HG03025 (cell line): Measurements from ENCODE around the gene RMRP.

ENCODE experiments used
- ATAC-seq: cut with Tn5 transposase; IDR thresholded peaks from one replicate; pipeline ENCODE4 v1.9.1; 2021; ENCODE audit warnings: mild to moderate bottlenecking, moderate library complexity; ENCODE audit not compliant: unreplicated experiment, low FRiP score

The RMRP gene

DNA sequence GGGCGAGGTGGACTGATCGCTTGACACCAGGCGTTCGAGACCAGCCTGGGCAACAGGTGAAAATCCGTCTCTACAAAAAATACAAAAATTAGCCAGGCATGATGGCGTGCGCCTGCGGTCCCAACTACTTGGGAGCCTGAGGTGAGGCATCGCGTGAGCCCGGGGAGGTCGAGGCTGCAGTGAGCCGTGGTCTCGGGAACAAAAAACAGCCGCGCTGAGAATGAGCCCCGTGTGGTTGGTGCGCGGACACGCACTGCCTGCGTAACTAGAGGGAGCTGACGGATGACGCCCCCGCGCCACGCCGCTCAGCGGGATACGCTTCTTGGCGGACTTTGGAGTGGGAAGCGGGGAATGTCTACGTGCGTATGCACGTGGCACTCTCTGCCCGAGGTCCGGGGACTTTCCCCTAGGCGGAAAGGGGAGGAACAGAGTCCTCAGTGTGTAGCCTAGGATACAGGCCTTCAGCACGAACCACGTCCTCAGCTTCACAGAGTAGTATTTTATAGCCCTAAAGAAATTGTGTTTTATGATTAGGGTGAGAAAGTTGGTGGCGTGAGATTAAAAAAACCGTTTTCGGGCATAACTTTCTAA lies at the start of gene RMRP:
TSS of gene RMRP (minus strand) at position 474 of the 591 bp plus-strand sequence.
- peak; percentile 80 for ATAC-seq

DNA sequence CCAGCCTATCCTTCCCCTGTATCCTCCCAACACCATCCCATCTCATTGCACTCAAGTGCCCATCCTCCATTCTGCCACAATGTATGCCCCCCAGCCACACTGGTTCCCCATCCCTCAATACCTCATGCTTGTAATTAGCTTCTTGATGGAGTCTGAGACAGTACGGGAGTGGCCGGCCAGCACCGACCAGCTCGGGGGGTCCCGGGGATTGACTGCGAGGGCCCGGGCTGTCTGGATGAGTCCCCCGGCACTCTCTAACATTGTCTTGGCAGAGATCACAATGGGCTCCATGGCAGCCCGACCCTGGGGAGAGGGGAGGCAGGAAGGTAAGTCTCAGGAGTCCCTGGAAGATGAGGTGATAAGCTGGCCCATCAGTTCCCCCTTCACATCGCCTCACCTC lies 49.1 kb upstream of the RMRP start:
- ATAC-seq, result no peak

DNA sequence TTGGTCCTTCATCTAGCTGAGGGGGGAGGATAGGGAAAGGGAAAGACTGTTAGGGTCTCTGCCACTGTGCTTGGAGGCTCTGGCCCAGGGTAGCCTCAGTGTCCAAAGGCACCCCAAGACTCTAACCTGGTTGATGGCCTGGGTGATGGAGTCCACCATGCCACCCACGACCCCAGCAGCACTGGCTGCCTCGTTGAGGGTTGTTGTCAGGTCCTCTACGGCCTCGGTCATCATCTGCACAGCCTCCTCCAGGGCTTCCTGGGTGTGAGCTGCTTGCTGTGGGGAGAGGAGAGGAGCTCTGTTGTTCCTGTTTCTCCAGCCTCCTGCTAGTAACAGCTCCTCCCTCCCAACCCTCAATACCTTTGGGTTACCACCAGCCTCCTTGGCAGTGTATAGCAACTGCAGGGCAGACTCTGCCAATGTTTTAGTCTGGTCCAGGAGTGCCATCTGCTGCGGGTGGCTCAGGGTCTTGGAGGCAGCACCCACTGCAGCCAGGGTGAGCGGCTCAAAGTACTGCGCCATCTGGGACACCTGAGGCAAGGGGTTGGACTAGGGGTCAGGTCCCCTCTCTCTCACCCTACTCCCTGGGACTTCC lies 48.1 kb upstream of the RMRP start:
- no peak for ATAC-seq

DNA sequence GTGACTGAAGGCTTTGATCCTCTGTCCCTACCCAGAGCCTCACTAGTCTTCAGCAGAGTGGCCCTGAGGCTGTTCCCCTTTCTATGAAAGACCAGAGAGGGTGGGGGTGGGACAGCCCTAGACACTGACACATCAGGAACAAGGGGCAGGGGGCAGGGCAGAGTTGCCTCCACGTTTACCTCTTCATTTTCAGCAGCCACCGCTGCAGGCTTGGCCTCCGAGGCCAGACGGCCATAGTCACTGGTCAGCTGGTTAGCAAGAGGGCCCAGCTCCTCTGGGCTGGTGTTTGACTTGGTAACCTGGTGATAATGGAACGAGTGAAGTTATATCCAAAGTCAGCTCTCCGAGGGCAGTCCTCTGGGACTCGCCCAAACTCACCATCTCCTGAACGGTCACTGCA lies 47.6 kb upstream of the RMRP start:
- no peak for ATAC-seq

- no peak for ATAC-seq
Observed at GRCh38 chr9:35703906-35704672, 46.3 kb upstream of the RMRP start.

DNA sequence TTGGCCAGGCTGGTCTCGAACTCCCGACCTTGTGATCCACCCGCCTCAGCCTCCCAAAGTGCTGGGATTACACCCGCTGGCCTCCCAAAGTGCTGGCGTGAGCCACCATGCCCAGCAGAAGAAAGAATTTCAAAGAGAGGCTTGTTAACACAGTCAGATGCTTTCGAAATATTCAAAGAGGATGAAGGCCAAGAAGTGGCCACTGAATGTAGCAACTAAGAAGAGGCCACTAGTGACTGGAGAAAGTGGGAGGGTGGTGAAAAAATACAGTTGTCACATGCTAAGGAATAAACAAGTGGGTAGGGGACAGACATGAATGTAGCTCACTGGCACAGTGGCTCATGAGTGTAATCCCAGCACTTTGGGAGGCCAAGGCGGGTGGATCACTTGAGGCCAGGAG lies 44.9 kb upstream of the RMRP start:
- ATAC-seq, result no peak

DNA sequence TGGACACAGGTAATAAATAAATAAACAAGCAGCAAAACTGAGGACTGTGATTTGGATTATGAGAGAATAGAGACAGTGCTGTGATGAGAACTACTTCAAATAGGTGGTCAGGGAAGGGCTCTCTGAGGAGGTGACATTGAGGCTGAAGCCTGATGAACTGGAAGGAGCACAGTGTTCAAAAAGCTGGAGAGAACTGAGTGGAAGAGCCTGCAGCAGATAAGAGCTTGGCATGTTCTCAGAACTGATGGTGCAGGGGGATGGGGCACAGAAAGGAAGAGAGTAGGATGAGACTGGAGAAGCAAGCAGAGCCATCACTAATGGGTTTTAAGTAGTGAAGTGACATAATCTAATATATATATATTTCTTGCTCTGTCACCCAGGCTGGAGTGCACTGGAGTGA lies 43.1 kb upstream of the RMRP start:
- ATAC-seq, result no peak

GRCh38 chr9:35700031-35700430 lies 42.2 kb upstream of the RMRP start:
- no peak for ATAC-seq

DNA sequence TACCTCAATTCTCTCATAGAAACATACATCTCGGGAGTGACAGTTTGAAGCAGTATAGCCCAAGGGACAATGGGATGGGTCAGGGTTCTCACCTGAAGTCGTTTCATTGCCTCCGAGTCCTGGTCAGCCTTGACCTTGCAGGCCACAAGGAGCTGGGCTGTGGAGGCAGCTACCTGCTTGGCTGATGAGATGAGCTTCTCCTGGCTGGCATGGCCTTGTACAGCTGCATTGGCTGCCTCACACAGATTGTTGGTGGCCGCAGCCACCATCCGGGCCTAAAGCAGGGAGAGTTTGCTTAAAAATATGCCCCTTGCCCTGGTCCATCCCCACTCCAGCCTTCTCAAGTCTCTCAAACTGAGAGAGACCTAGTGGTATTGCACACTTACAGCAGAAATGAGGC lies 40.4 kb upstream of the RMRP start:
- ATAC-seq, result no peak

DNA sequence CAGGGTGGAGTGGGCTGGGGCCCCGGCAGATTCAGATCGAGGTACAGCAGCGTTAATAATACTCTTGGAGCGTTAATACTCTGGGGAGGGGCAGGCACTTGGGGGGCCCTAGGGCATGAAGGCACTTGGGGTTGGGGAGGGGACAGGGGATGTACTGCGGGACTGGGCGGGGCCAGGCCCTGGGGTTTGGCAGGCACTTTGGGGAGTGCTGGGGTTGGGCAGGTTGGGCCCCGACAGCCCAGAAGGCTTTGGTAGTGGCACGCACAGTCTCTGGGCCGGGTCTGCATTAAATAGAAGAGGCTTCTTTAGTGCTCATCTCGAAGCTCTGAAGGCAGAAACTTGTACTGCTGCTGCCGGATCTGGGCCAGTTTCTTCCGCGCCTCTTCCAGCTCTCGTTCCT lies 39.7 kb upstream of the RMRP start:
- ATAC-seq, result no peak

- ATAC-seq, result no peak
Observed at GRCh38 chr9:35696520-35697215, 38.8 kb upstream of the RMRP start.

GRCh38 chr9:35695943-35696401 lies 38.2 kb upstream of the RMRP start:
- ATAC-seq, result no peak

GRCh38 chr9:35691757-35692301 lies 34.0 kb upstream of the RMRP start:
- no peak for ATAC-seq

DNA sequence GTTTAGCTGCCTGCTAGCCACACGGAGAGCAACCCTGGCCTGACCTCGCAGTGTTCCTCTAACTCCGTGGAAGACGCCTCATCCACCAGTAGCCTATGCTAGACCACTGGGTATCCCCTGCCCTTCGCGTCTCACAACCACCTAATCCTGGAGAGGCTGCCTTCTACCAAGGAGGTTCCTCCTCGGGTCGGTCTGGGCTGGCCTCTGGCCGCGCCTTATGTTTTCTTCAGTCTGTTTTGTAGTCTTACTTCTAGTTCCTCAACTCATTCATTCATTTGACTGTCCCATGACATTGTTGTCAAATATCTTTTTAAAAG lies 33.5 kb upstream of the RMRP start:
- ATAC-seq, result no peak

- ATAC-seq, result no peak
Observed at GRCh38 chr9:35690614-35691333, 33.0 kb upstream of the RMRP start.

- no peak for ATAC-seq
Observed at GRCh38 chr9:35690294-35690613, 32.4 kb upstream of the RMRP start.

GRCh38 chr9:35689542-35690293 lies 31.9 kb upstream of the RMRP start, which contains the start of gene TPM2:
TSS of gene TPM2 (minus strand) at chr9:35689925. CDS start at chr9:35689817, 108 bp downstream.
- no peak for ATAC-seq

- ATAC-seq, result no peak
Observed at GRCh38 chr9:35688558-35689541, 31.0 kb upstream of the RMRP start.
